CD4-positive, alpha-beta T cell treated with Interleukin-4 for 1 hour (primary cell): ENCODE data around the gene VPS37B.
A peak's percentile ranks its signal among the peaks of the same experiment; 100 is the strongest.

Source experiments
- DNase-seq, 2 donors: peaks; one replicate each; pipeline ENCODE4 v3.0.0-alpha.2; 2020 to 2022

Gene VPS37B

DNA sequence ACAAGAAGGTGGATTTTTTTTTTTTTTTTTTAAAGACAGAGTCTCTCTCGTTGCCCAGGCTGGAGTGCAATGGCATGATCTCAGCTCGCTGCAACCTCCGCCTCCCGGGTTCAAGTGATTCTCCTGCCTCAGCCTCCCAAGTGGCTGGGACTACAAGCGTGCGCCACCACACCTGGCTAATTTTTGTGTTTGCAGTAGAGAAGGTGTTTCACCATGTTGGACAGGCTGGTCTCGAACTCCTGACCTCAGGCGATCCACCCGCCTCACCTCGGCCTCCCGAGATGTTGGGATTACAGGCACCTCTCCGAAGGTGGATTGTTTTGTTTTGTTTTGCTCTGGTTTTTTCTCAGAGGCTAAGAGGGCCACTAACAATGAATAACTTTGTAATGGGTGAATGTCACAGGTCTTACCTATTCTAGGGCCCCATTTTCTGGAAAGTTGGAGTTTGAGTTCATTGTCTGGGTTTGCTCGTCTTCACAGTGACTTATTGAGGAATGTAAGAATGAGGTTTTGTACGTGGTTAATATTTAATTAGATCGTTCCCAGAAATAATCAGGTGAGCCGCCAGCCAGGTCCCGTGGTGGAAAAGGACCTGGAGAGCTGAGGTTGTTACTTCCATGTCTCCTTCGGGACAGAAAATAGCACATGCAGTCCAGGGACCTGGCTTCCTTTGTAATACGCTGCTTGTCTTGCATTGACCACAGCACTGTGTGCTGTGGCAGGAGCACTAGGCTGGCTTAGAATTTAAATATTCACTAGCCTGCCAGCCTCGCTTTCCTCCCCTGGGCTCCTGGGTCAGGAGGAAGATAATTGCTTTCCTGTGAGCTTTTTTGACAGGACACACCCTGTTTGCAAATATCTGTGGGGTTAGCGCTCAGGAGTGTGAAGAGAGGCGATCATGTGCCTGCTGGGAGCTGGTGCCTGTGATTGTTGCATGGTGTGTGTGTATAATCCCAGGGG lies 58.3 kb downstream of the VPS37B start:
- no peak for DNase-seq

GRCh38 chr12:122836027-122836921 lies 59.6 kb downstream of the VPS37B start:
- peak; percentile 51 to 65 for DNase-seq

GRCh38 chr12:122835750-122836026 lies 60.2 kb downstream of the VPS37B start:
- peak in 1 of 2 donors; percentile 10 for DNase-seq

DNA sequence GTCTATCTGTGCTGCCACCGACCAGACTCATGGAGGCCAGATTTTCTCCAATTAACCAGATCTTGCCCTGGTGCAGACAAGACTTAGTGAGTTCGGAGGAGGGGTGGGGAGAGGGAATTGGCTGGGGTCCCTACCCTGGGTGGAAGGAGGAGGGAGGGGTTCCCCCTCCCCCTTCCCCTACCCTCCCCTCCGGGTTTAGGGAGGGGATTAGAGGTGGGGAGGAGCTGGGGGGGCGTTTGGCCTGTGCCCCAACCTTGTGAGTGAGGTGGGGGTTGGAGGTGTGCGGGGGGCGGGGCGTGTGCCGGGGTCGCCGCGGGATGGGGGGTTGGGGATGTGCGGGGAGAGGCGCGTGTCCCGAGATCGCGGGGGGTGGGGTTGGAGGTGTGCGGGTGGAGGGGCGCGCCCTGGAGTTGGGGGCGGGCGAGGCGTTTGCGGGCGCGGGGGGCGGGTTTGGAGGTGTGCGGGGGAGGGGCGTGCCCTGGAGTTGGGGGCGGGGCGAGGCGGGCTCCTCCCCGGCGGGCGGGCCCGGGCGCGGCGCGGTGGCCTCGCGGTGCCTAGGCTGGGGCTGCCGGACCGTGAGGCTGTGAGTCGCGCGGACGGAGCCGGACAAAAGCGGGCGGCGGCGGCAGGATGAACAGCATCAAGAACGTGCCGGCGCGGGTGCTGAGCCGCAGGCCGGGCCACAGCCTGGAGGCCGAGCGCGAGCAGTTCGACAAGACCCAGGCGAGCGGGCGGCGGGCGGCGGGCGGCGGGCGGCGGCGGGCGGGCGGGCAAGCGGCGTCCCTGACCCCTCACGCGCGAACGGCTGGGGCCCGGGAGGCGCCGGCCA lies 60.8 kb downstream of the VPS37B start, which contains the start of gene HIP1R:
Gene HIP1R, plus strand, starts transcription at position 537 of the 829 bp plus-strand sequence. Its CDS starts 94 bp downstream, at position 631.
- peak; percentile 45 to 59 for DNase-seq

DNA sequence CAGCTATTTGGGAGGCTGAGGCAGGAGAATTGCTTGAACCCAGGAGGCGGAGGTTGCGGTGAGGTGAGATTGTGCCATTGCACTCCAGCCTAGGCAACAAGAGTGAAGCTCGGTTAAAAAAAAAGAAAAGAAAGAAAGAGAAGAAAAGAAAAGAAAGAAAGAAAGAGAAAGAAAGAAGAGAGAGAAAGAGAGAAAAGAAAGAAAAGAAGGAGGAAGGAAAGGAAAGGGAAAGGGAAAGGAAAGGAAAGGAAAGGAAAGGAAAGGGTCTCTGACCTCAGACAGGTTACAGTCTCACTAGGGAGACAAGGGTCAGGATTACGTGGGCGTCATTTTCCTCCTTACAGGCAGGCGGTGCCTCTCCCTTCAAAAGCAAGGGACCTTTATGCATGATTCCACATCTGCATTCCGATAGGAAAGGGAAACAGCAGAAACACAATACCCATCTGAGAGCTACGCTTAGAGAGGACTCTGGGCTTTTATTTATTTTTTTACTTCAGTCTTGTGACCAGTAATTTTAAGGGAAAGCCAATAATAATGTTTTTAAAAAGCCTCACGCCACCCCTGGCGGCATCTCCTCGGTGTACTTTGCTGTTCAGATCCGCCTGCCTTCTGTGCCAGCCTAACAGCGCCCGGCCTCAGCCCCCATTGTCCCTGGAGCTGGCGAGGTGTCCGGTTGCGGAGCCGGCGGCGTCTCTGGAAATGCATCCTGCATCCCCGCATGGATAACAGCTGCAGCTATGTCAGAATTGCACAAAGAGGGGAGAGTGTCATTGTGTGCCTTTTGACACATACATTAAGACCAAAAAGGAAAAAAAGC lies 61.6 kb downstream of the VPS37B start:
- DNase-seq: peak in 1 of 2 donors; percentile 13

DNA sequence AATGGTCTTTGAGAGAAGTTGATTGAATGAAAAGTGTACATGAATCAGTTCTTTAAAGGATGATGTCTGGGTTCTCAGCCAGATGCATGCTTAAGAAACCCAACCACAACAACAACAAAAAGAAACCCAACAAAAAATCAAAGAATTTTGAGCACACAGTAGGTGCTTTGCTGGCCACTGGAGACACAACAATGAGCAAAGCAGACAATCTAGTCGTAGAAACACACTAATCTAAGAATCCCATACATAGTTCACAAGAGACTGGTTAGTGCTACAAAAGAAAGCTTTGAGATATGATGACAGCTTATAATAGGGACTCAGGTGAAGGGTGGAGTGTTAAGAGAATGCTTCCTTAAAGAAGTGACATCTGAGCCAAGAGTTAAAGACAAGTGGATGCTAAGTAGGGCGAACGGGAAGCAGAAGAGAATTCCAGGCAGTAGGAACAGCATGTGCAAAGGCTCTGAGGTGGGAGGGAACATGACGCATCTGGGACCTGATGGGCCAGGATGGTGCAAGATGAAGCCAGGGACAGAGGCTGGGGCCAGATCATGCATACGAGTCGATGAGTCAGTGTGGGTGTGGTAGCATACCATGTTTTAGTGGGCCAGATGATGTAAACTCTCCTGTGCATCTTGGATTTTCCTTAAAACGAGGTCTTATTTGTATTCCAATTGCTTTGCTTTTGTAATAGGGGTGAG lies 65.3 kb downstream of the VPS37B start:
- DNase-seq: no peak

DNA sequence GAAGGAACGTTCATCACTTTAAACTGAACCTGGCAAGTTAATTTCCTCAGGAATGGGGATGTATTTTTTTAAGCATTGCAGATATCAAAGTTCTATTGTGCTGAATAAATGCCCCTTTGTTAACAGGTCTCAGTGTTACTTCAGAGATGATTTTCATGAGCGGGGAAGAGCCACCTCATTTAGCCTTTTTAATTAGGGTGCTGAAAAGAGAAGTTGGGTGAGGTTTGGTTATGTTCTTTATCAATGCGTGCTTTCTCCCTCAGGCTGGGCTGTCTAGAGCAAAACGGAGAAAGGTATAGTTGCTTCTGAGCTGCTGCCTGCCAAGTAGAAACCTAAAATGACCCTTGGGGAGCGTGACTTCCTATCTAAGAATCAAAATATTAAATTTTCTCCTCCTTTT lies 68.7 kb downstream of the VPS37B start:
- DNase-seq: no peak

DNA sequence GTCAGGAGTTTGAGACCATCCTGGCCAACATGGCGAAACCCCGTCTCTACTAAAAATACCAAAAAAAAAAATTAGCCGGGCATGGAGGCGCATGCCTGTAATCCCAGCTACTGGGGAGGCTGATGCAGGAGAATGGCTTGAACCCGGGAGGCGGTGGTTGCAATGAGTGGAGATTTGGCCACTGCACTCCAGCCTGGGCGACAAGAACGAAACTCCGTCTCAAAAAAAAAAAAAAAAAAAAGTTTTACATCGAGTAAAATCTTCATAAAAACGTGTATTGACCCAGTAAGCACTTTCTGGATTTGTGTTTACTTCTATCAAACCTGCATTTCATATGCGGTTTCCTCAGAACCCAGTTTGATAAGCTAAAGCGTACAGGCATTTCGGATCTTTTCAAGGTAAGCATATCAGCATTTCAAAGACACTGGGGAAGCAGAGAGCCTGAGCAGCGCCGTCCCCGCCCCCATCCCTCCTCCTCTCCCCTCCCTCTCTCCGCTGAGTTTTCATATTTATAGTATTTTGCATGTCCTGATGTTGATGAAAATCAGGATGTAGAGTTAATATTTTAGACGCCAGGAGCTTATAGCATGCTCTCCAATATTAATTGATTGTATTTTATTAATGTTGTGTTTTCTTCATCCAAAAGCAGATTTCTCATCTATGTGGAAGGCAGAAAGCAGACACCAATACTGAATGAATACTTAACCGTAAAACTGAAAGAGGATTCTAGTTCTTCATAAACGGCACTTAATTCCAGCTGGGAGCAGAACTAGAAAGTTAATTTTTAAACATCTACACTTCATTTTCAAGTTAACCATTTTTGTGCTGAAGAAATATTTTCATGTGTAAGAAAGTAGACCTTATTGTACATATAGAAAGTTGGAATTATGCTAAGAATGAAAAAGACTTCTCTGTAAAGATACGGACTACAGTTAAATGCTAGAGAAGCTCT lies 69.9 kb downstream of the VPS37B start:
- DNase-seq: peak in 1 of 2 donors; percentile 5

- no peak for DNase-seq
Observed at GRCh38 chr12:122823429-122823828, 72.5 kb downstream of the VPS37B start.

DNA sequence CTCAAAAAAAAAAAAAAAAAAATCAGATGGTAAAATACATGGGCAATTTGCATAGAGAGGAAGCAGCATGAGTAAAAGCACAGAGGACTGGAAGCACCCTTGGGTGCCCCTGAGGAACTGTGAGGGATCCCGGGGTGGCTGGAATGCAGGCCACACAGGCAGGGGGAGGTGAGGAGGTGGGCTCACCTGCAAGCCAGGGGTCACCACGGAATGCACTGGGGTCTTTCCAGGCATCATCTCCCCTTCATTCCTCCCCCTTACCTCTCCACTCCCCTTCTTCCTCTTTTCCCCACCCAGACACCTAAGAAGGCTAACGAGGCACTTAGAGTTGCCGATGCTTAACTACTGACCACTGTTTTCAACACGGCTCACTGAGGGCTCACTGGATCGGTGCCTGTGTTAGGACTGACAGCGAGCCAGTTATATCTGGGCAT lies 75.1 kb downstream of the VPS37B start:
- DNase-seq: no peak

- DNase-seq: no peak
Observed at GRCh38 chr12:122820138-122820537, 75.8 kb downstream of the VPS37B start.

GRCh38 chr12:122819209-122819785 lies 76.6 kb downstream of the VPS37B start:
- DNase-seq: no peak
